Cardiac muscle cell (in vitro differentiated cells and primary cell): ENCODE data around the gene NUP205. TPM values are rescaled to one million over a fixed set of nuclear protein-coding genes. Genes with fewer than 3 reads are reported as not detected.

Experiments used
- DNase-seq, 2 donors: peaks; one replicate each; pipeline versions ENCODE4 v3.0.0 to v3.0.0-alpha.2; 2010 to 2017; ENCODE audit warnings: low read depth in 1 of 2, low spot score in 1 of 2
- H3K27ac ChIP-seq: fragments of 200-600 bp; sonication (generic); 2 replicates; pipeline ENCODE4 v1.5.1; 2016
- H3K27me3 ChIP-seq: fragments of 200-600 bp; sonication (generic); 2 replicates; pipeline ENCODE4 v1.6.0; 2016; ENCODE audit warnings: control low read depth
- H3K36me3 ChIP-seq: fragments of 200-600 bp; sonication (generic); 2 replicates; pipeline ENCODE4 v1.5.1; 2016; ENCODE audit warnings: control low read depth
- H3K4me1 ChIP-seq: fragments of 200-600 bp; sonication (generic); 2 replicates; pipeline ENCODE4 v1.8.1; 2017; ENCODE audit warnings: low read depth, mild to moderate bottlenecking, mixed run types
- H3K4me3 ChIP-seq: fragments of 200-600 bp; sonication (generic); 2 replicates; pipeline ENCODE4 v1.5.1; 2016; ENCODE audit warnings: mild to moderate bottlenecking
- H3K9me3 ChIP-seq: fragments of 200-600 bp; sonication (generic); 2 replicates; pipeline ENCODE4 v1.5.1; 2017; ENCODE audit warnings: low read depth, mild to moderate bottlenecking, control low read depth
- CTCF ChIP-seq: IDR thresholded peaks from 2 replicates; pipeline ENCODE4 v1.5.1; 2012; ENCODE audit warnings: low read depth, mild to moderate bottlenecking, low read length
- polyA plus RNA-seq: library from polyadenylated mRNA; unstranded; fragments of >200 nt; fragmentation: Nextera tagmentation; extraction: Ambion mirVana; gene quantifications from 2 replicates; pipeline ENCODE4 v1.2.1, GENCODE V29; 2016
- total RNA-seq: library from RNA; depleted of rRNA; stranded (reverse); fragments of >200 nt; gene quantifications from 2 replicates; pipeline ENCODE4 v1.2.3, GENCODE V29; 2016

NUP205 gene
- total and polyA plus RNA-seq, 2 experiments from 2014 or later, result 21.8 to 33.9 TPM

GRCh38 chr7:135552148-135552547, 5.6 kb upstream of the NUP205 start:
- Histone ChIP-seq H3K4me3 (no peak overlapping the region), H3K9me3 (no peaks in the 10 kb centered on the region), H3K27me3 (no peaks in the 10 kb centered on the region), H3K36me3 (no peaks in the 10 kb centered on the region), H3K4me1 (no peaks in the 10 kb centered on the region), H3K27ac (no peak overlapping the region)
- DNase-seq, result no peak
- no peak for TF ChIP-seq CTCF

GRCh38 chr7:135553346-135553745, 4.4 kb upstream of the NUP205 start:
- TF ChIP-seq CTCF, result no peak
- Histone ChIP-seq H3K4me3 (no peak overlapping the region), H3K36me3 (no peaks in the 10 kb centered on the region), H3K9me3 (no peaks in the 10 kb centered on the region), H3K27me3 (no peaks in the 10 kb centered on the region), H3K27ac (no peak overlapping the region), H3K4me1 (no peaks in the 10 kb centered on the region)
- DNase-seq, result no peak

- Histone ChIP-seq H3K4me3 (peak overlapping the region; percentile 72), H3K27ac (peak overlapping the region; percentile 98), H3K4me1 (no peaks in the 10 kb centered on the region), H3K9me3 (no peaks in the 10 kb centered on the region), H3K27me3 (no peaks in the 10 kb centered on the region), H3K36me3 (no peaks in the 10 kb centered on the region)
- peak; percentile 51 to 65 for DNase-seq
- peak; percentile 62 for TF ChIP-seq CTCF
These were observed 635 bp downstream of the NUP205 start for GRCh38 chr7:135558337-135558767.

- Histone ChIP-seq H3K36me3 (no peaks in the 10 kb centered on the region), H3K27ac (peak overlapping the region; percentile 98)
These were observed 1.2 kb downstream of the NUP205 start for GRCh38 chr7:135558881-135559280.

GRCh38 chr7:135560631-135561030, 2.9 kb downstream of the NUP205 start:
- no peak overlapping the region for H3K27ac ChIP-seq
- DNase-seq, result no peak
- no peak overlapping the region for H3K4me3 ChIP-seq
- H3K9me3 ChIP-seq, result no peaks in the 10 kb centered on the region
- H3K36me3 ChIP-seq, result no peaks in the 10 kb centered on the region
- no peak for TF ChIP-seq CTCF
- no peaks in the 10 kb centered on the region for H3K27me3 ChIP-seq
- no peaks in the 10 kb centered on the region for H3K4me1 ChIP-seq

More at GRCh38 chr7:135558881-135559280, 1.2 kb downstream of the NUP205 start:
- no peak for TF ChIP-seq CTCF
- no peaks in the 10 kb centered on the region for H3K4me1 ChIP-seq
- peak overlapping the region; percentile 72 for H3K4me3 ChIP-seq
- no peak for DNase-seq
- H3K9me3 ChIP-seq, result no peaks in the 10 kb centered on the region
- no peaks in the 10 kb centered on the region for H3K27me3 ChIP-seq

- Histone ChIP-seq H3K36me3 (no peaks in the 10 kb centered on the region), H3K4me3 (no peak overlapping the region), H3K9me3 (no peaks in the 10 kb centered on the region), H3K4me1 (no peaks in the 10 kb centered on the region), H3K27me3 (no peaks in the 10 kb centered on the region), H3K27ac (no peak overlapping the region)
- no peak for TF ChIP-seq CTCF
- DNase-seq, result no peak
These were observed 5.0 kb downstream of the NUP205 start for GRCh38 chr7:135562720-135563119.
